HG02588 (cell line): ENCODE data around the gene LRIG1.

Experiments
- ATAC-seq: cut with Tn5 transposase; IDR thresholded peaks from one replicate; pipeline ENCODE4 v1.9.1; 2021; ENCODE audit warnings: mild to moderate bottlenecking, moderate library complexity; ENCODE audit not compliant: unreplicated experiment

The LRIG1 gene

GRCh38 chr3:66507423-66508260, 6.8 kb upstream of the LRIG1 start:
- ATAC-seq: no peak

DNA sequence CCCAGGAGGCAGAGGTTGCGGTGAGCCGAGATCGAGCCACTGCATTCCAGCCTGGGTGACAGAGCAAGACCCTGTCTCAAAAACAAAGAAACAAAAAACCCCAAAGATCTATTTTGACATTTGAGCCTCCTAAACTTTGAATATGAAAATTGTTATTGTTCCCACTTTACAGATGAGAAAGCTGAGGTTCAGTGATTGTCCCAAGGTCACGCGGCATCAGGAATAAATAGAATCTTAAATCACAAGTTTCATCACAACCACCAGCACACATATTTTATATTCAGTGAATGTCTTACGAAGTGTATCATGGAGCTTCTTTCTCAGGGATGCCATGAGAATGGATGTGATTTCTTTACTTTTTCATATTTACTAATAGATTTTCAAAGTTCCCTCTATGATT, 5.3 kb upstream of the LRIG1 start:
- no peak for ATAC-seq

DNA sequence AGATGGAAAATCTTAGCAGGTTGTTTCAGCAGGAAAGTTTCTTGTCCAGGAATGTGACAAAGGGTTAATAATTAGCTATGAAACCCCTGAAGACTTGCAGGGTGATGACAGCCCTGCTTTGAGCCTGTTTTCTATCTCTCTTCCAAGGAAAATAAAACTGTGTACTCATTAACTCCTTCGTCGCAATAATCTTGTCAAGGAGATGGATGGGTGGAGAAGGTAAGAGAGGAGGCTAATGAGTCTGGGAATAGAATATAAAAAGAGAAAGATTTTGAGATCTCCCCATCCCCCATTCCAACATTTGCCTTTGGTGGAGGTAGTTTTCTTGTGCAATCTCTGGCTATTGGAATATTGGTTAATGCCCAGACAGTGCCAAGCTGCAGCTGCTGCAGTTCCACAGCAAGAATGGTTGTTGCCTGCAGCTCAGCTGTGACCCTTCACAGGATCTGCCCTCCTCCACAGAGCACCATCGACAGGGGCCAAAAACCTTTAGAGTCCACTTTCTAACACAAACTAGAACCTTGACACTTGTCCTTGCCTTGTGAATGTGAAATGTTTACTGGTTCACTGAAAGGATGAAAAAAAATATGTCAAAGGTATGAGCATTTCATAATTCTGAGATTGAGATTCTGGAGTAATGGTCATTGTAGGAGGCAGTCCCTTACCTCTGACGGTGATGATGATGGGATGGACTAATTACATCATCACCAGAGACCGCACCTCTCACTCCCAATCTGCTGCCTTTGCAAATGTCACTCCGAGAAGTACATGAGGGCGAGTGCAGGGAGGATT, 4.2 kb upstream of the LRIG1 start:
- ATAC-seq: no peak

GRCh38 chr3:66502981-66503380, 2.2 kb upstream of the LRIG1 start:
- ATAC-seq: no peak

DNA sequence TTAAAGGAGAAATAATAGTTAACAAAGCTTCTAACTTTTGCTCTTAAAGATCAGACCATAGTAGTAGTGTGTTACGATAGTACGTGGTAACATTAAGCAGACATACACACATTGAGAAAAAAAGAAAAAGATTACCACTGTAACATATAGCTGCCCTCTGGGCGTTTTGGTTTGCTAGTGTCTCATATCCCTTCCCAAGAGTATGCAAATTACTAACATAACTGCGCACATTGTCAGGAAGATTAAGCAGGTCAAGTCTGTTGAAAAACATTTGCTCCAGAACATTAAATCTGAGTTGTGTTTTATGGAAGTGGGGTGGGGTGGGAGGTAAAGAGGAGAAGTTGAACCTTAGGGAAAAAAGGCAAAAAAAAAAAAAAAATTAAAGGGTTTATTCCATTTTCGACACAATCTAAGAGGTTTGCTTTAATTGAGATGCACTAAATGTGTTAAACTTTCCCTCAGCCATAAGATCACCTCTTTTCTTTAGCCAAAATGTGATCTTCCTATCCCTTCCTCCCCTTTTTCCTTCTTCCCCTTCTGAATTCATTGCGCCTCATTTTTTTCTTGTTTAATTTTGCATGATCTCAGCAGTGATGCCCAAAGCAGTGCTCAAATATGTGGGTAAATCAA, 1.5 kb upstream of the LRIG1 start:
- no peak for ATAC-seq

DNA sequence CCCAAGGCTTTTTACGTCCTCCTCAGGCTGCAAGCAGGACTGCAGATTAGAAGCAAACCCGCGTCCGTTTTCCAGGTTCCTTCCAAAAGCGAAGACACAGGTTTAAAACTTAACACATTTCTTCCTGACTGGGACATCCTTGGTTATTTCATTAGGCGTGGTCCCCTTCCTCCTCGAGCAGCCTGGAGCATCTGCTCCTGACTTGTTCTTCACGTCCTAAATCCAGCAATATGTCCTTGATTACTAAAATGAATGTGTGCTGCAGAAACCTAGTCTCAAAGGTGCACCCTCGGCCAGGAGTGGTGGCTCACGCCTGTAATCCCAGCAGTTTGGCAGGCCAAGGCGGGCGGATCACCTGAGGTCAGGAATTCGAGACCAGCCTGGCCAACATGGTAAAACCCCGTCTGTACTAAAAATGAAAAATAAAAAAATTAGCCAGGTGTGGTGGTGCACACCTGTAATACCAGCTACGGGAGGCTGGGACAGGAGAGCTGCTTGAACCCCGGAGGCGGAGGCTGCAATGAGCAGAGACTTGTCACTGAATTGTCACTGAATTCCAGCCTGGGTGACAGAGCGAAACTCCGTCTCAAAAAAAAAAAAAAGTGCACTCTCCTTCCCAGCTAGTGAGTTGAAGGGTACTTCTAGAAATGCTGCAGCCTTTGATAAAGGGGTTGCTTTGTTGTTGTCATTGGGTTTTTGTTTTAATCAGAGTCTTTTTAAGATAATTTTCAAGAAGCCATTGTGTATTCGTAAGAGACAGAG, 842 bp upstream of the LRIG1 start:
- no peak for ATAC-seq

DNA sequence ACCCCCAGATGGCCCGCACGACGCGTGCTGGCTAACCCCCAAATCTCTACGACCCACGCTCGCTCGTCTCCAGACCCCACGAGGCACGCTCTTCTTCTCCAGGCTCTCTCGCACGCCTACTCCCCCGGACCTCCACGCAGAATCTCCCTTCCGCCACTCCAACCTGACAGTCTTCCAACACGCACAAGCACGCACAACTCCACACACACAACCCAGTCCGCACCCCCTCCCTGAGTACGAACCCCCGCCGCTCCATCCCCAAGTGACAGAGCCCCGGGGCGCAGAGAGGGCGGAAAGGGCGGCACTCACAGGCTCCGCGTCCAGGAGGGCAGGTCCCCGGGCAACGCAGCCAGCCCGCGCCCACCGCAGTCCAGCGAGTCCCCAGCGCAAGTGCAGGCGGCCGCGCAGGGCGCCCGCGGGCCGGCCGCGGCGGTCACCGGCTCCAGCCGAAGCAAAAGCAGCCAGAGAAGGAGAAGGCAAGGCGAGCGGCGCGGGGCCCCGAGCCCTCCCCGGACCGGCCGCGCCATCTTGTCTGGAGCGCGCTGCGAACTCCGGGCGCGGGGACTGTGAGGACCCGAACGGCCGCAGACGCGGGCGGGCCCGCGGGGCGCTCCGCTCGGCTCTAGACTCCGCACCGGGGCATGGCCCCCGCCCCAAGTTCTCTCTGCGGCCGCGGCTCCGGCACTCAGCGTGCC, 794 bp downstream of the LRIG1 start:
- peak; percentile 9 for ATAC-seq

DNA sequence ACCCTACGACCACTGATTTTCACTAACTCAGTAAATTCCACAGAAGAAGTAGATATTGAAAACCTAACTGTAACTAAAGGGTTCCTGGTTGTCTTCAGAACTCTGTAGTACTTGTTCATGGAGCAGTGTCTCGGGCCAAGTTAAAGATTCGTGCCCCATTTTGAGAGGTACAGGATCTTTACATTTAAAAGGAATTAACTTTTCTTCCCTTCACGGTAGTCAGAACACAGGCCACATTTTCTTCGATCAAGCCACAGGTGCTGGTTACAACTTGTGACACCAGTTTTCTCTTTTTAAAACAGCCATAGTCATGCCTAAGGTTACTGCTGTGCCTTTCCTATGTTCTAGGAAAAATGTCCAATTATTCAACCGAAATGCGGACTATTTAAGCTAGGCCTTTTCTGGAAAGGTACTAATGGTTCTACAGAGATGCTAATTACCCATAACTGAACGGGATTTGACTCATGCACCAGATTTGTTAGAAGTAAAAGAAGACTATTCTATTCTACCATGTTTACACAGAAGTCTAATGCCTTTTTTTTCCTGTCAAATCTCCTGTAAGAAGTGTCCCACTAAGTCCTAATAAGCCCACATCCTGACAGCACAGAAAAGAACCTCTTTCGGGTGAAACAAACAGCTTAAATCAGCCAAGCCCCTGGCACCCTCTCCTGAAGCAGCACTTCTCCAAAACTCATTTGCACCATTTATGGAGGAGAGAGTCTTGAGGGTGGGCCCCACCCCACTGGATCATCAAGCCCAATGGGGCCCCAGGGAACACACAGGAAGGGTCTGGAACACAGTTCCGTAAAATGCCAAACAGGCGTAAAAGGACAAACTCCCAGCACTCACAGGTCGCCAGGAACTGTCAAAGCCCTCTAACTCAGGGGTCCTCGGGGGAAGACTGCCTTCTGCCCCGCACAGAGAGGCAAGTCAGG, 1.9 kb downstream of the LRIG1 start:
- ATAC-seq: no peak

DNA sequence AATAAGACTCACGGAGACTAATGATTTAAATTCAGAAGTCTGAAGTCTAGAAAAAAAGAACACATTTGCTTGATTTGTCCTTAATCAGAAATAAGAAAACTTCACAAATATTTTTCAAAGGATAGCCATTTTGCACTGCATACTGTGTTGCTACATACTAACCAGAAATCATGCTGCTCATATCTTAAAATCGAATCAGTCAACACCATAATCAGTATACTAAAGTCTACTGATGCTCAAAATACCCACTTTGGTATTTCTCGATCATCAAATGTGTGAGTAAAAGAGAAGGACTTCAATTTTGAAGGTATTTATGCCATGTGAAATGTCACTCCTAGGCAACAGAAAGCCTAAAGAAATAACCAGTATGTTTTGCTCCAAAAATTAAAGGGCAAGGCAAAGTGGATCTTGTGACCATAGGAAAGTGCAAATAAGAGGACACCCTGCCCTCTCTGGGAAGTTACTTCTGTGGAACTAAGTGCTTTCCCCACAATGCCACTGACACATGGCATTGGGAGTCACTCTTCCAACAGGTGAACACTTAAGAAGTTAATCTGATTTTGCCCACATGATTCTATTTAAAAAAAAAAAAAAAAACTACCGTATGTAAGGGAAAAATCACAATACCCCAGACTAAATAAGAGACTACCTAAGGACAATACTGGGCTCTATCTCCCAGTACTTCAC, 2.7 kb downstream of the LRIG1 start:
- ATAC-seq: no peak

- no peak for ATAC-seq
Observed at GRCh38 chr3:66497288-66497984, 3.4 kb downstream of the LRIG1 start.

DNA sequence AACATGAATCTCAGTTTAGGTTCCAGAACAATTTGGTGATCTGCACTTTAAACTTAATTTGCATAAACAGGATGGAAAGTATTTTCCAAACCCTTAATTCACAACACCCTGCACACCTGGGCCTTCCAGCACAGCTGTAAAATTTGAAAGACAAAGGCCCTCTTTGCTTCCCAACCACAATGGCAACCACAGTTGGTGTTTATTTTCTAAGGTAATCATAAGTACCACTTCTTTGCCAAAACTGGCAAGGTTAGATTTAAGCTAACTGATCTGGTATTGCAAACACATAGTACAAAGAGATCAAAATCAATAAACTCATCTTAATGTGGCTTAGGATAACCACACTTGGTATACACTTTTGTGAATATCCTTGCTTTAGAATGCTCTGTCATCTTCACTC, 4.1 kb downstream of the LRIG1 start:
- no peak for ATAC-seq

GRCh38 chr3:66496301-66496700, 4.5 kb downstream of the LRIG1 start:
- ATAC-seq: no peak

DNA sequence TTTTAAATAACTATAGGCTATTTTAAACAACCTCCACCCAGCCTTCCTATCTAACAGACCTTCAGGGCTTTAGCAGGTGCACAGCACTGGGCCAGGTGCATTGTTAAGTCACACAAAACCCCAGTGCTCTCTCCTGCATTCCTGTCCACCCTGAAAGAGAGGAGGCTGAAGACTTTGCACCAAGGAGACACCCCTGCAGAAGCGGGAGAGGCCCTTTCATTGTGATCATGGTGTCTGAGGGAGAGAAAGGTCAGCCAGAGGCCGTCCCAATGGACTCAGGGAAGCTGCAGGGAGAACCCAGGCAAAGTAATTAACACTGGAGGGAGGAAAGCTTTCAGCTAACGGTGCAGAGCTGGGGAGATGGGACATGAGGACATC, 5.2 kb downstream of the LRIG1 start:
- ATAC-seq: no peak

DNA sequence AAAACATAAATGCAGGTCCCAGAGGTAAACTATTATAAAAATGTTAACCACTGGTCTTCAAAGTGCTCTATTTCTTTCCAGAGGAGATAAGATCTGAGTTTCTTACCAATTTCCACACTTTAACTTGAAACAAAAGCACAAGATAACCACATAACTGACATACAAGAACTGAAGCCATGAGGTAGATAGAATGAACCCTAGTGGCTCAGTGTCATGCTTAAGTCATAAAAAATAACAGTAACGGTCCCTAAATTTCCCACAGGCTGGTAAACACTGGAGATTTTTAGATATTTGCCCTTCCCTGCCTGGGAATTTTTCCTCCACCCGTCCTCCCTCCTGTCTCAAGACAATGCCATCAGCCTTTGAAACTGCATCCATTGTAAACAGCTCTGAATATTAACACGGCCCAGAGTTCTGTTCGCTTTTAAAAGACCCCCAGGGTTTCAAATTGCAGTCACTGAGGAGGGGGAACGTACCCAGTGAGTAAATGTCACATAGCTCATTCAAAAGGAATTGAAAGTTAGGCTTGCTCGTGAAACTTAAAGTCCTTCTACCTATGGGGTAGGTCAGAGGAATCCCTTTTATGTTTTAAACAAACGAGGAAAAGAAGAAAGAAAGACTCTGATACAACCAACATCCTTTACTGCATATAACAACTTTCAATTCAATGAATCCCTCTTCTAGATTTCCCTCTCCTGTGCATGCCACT, 5.7 kb downstream of the LRIG1 start:
- no peak for ATAC-seq

DNA sequence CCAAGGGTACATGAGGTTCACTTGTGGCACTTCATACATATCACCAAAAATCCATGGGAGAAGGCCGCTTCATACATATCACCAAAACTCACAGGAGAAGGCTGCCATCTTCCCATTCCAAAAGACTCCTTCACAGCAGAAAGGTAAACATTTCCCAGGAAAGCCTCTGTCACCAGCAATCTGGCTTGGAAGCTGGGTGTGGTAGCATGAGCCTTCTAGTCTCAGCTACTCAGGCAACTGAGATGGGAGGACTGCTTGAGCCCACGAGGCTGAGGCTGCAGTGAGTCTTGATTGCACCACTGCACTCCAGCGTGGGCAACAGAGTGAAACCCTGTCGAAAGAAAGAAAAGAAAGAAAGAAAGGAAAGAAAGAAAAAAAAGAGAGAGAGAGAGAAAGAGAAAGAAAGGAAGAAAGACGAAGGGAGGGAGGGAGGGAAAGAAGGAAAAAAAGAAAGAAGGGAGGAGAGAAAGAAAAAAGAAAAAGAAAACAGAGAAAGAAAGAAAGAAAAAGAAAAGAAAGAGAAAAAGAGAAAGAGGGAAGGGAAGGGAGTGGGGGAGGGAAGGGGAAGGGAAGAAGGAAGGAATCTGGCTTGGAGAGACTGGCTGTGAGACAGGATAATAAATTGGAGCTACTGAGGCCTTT, 7.2 kb downstream of the LRIG1 start:
- ATAC-seq: no peak

- no peak for ATAC-seq
Observed at GRCh38 chr3:66492672-66493071, 8.2 kb downstream of the LRIG1 start.

DNA sequence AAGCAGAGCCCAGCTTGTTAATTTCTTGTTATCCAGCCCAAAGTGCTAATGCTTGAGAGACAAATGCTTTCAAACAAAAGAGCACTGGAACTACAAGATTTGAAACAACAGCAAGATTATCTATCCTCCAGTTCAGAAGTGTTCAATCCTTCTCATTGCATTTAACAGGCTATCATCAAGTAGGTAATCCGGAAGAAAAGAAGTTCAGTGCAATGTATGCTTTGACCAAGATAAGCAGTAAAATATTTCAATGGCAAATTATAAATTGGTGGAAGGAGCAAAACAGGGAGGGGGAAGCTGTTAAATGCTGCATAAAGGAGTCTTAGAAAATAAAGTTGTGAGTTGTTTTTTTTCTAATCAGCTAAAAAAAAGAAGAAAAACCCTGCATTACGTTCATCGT, 8.8 kb downstream of the LRIG1 start:
- no peak for ATAC-seq
